Fibroblast of skin of scalp (primary cell): ENCODE results near the gene PDE10A.

Experiments used
- DNase-seq: peaks from one replicate; pipeline ENCODE4 v3.0.0-alpha.2; 2013

Gene PDE10A

DNA sequence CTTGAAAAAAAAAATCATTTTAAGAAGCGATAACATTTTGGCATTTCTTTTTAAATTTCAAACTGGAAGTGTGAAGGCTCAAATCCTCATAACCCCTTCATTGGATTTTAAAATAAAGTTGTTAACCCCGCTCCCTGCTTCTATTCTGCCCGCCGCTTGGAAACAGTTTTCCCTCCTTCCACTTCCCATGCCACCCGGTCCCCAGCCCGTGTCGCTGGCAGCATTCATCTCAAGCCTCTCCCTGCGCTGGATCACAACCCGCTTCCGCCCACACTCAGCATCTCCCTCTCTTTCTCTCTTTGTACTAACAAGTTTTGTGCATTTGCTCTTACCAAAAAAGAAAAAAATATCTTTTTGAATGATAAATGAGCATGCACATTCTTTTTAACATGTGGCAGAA, 15.4 kb upstream of the PDE10A start:
- DNase-seq = no peak

DNA sequence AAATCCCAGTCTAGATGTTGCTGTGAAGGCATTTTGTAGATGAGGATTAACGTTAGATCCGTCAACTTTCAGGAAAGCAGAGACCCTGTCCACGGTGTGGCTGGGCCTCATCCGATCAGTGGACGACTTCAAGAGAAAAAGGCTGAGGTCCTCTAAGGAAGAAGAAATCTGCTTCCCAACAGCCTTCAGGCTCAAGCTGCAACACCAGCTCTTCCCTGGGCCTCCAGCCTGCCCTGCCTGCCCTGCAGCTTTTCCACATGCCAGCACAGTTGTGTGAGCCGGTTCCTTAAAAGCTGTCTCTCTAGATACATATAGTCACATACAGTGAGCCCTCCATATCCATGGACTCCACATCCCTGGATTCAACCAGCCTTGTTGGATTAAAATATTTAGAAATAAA, 14.1 kb upstream of the PDE10A start:
- no peak for DNase-seq

DNA sequence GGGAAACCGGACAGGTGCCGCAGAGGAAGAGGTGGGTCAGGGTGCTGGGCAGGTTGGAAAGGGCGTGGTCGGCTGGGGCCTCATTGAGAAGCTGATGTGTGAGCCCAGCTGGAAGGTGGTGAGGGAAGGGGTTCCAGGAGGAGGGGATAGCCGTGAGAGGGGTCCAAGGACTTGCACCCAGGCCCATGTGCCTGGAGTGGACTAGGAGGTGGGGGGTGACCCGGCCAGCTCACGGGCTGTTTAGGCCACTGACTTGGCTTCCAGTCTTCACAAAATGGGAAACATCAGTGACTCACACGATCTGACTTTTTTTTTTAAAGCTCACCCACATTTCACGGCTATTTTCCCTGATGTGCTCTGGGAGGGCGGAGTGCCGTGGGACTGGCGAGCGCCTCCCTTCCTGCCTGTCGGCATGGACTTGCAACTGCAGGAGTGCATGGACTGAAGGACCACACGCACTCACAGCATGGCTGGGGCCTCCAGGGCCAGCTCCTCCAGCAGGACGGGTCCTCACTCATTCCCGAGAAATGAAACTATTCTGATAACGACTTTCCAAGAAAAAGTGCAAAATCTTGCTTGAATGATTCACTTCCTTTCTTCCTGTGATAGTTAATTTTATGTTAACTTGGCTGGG, 13.5 kb upstream of the PDE10A start:
- DNase-seq = peak; percentile 38

GRCh38 chr6:165675120-165675519, 12.1 kb upstream of the PDE10A start:
- no peak for DNase-seq

DNA sequence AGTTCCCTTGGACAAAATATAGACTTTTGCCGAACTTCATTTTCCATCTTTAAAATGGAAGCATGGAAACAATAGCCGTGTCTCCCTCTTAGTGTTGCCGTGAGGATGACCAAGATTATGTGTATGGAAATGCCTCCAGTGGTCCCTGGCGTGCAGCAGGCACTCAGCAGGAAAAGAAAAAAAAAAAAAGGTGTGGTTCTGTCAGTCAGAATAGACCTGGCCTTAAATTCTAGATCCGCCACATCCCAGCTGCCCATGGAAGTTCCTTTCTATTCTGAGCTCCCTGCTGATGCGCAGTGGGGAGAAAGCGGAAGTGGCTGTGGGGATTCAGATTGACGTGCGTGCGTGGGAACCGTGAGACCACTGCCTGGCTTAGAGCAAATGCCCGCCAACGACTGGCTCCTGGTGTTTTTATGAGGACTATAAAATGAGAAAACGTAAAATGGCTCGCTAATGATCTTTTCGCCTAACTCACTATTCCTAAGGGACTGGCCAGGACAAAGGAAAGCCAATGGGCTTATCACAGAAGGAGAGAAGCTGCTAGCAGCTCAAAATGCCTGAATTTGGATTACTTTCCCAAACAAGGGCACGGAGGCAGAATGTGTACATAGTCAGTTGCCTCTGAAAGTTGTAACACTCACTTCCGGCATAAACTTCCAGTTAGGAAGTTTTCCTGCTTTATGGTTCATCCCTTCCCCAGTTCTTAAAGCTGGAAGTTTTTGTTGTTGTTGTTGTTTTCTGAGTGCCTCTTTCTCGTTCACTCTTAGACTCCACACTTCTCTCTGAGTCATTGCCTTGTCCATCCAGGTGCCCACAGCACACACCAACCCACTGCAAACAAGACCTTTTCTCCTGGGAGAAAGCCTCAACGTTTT, 11.4 kb upstream of the PDE10A start:
- no peak for DNase-seq

DNA sequence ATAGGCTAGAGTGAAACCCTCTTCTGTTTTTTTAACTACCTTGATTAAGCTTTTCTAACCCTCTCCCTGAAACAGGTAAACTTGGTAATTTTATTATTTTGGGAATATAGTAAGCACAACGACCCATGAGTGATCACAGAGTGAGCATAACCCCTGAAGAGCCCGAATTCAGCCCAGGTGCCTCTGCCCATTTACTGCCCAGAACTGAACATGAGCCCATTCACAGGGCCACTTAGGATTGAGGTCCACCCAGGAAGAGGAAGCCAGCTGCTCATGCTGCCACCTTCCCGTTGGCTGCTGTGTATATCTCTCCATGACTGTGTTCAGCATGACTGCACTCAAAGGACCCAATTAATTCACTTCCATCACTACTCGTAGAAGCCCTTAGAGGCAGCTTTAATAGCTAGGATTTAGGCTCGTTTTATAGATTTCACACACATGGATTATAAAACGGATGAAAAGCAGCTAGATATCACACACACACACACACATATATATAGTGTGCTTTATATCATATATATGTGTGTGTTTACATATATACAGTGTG, 8.3 kb upstream of the PDE10A start:
- DNase-seq = no peak

DNA sequence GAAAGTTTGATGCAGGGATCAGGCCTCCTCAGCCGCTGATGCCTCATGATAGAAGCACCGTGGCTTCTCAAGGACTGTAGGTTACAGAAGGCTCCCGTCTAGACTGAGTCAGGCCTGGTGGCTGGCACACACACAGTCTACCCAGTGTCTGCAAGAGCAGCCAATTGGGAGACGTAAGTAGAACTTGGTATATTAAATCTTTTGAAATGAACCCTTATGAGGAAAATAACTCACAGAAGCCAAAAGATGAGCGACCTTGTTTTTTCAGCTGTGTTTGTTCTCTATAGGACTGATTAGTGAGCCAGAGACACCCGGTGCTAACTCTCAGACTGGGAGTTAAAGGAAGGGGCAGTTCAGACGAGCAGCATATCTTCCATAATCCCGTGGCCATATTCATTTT, 5.9 kb upstream of the PDE10A start:
- no peak for DNase-seq

DNA sequence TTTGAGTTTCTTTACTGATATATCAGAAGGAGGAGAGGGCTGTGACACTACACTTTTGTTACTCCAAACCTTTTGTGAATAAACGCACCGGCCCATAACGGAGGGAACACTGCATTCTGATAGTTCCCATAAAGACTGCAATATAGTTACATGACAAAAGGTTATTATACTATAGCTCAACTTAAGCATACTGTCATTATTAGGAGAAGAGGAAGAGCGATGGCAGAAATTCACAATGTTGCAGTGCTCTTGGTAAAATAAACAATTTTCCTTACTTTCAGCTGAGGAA, 2.3 kb upstream of the PDE10A start:
- no peak for DNase-seq

DNA sequence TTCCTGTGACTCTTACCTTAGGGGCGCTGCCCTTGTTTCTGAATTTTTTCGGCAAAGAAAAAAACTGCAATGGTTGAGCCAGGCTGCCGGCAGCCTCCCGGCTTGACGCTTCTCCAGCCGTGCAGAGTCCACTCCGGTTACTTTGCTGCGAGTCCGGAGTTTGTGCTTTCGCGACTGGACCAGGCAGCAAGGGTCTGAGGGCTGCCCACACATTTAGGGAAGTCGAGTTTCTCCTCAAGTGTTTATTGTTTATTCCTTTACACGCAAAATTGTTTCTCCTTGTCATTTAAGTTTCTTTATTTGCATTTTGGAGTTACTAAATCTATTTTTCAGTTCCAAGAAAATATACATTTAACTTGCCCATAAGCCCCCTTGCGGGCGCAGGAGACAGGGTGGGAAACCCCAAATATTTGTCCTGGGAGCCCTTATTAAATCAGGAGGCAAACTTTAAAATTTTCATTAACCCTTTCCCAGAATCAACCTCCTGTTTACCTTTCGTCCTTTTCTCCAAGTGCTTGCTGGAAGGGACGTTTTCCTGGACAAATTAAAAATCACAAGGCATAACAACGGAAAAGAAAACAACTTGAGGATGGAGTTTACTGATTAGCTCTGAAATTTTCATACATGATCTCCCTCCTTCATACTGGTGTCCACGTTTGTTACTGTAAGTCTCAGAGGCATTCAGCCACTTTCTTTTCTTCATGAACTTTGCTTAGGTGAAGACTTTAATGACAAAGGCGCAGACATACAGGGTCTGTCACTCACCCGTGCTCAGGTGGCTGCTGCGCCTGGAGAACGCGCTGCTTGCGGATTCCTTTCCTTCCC, 1.7 kb upstream of the PDE10A start:
- DNase-seq = no peak

DNA sequence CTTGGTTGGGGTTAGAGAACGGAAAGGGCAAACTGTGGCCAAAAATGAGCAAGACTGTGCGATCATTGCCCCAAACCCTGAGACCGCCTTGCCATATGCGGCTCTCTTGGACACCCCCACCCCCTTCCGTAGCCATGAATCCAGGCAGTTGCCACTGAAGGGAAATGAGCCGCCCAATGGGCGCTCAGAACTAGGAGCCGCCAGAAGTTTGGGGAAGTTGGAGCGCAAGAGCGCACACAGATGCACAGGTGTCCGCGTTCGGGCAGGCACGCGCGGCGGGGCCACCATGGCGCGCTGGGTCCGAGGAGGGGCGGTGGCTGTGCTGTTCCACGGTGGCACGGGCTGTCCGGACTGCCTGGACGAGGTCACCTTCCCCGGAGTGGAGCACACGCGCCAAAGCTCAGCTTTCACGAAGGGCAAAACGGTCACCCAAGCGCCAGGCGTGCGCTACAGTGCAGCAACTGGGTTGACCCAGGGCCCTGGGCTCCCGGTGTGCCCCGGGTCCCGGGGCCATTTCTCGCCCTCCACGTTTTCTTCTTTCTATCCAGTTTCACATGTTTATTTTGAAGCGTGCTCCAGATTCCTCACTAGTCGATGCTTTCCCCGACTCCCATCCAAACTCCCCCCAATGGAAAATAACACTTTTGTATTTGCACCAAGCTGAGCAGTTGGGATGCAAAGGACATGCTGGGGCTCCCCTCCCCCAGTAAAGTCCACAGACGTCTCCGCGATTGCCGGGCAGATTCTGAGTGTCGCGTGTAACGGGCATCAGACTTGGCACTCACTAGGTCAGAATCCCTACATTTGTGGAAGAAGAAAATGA, 906 bp upstream of the PDE10A start:
- no peak for DNase-seq

GRCh38 chr6:165663377-165663735, 315 bp upstream of the PDE10A start:
- DNase-seq = no peak

- peak; percentile 18 for DNase-seq
These were observed 846 bp downstream of the PDE10A start for GRCh38 chr6:165662041-165662748.

DNA sequence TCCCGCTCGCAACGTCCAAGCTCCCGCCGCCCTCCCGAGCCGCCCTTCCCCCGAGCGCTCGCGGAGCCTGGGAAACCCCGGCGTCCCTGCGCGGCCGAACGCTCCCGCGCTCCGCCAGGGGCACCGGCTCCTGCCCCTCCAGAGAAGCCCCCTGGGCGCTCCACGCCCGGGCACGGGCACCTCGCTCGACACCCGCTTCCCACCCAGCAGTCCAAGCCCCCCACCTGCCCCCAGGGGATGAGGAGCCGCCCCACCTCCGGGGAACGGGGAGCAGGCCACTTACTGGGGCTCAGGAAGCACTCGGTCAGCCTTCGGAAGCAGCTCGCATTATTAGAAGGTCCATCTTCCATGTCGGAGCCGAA, 1.4 kb downstream of the PDE10A start:
- DNase-seq = no peak

DNA sequence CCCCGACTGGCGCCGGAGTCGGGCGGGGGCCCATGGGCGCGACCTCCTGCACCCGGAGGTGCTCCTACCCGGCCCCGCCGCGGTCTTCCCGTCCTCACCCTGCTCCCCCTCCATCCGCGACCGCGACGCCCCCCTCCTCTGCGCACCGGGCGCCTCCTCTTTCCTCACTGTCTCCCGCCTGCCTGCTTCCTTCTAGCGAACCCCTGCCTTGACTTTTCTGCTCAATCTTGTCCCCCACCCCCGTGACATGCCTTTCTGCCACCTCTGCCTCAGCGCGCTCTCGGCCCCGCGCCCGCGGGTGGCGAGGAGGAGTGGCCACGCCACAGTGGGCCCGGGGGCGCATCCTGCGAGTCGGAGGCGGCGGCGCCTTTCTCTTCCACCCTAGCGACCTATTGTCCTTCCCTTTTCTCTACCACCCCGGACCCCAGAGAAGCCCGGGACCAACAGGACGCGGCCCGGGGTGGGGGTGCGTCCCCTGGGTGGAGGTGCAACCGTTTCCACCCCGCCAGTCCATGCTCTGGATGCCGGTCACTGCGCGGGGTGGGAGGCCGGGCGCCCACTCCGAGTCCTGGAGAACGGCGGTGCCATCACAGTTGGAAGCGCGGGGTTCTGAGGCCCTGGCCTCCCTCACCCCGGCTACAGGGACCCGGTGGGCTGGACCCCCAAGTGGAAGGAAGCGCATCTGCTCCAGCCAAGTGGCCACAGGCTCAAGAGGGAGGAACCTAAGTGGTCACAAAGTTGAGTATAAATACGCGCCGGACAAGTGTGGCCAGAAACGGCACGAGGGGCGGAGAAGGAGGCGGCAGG, 2.0 kb downstream of the PDE10A start:
- DNase-seq = no peak

DNA sequence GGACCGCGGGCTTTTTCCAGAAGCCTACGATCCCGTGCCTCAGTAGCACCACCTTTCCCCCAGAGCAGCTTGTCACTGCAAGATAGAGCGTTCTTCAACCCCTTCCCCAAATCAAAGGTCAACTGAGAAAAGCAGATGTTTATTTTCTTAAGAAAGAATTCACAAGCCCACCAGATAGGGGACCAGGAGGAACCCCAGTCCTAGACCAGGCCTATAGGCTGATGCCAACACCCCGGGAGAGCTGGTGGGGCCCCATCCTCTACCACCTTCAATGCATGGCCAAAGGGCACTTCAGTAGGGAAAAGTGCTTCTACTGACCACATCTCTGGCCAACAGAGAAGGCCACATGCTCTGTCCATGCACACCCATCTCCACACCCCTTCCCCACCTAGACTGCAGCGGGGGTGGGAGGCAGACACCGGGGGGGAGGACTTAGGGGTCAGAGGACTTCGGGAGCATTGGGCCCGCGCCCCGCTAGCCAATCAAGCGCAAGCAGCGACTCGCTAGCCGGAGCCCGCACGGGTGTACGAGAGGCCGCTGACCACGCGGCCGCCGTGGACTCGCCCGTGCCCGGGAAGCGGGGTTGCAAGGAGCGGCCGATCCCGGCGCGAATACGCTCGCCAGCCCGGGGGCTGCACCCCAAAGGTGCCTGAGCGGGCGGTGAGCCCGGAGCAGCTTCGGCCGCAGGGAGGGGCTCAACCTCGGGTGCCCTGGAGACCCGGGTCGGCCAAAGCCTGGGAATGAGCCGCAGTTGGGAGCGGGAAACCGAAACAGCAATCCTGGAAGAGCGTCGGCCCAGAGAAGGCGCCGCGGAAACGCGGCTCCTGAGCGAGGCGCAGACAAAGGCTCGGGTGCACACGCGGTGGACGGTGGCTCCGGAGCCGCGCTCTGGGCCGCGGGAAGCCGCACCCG, 2.8 kb downstream of the PDE10A start:
- DNase-seq = no peak

- DNase-seq = no peak
These were observed 4.5 kb downstream of the PDE10A start for GRCh38 chr6:165658395-165659058.

GRCh38 chr6:165657325-165657680, 5.7 kb downstream of the PDE10A start:
- no peak for DNase-seq

GRCh38 chr6:165656581-165657324, 6.3 kb downstream of the PDE10A start:
- DNase-seq = no peak

GRCh38 chr6:165655191-165655590, 7.8 kb downstream of the PDE10A start:
- no peak for DNase-seq
